ENCODE results near the gene CTU2. TPM values are rescaled to one million over a fixed set of nuclear protein-coding genes. Genes with fewer than 3 reads are reported as not detected.

CTU2 gene
- total RNA-seq, 1 donor from 2014 or later, result 4.2 TPM

DNA sequence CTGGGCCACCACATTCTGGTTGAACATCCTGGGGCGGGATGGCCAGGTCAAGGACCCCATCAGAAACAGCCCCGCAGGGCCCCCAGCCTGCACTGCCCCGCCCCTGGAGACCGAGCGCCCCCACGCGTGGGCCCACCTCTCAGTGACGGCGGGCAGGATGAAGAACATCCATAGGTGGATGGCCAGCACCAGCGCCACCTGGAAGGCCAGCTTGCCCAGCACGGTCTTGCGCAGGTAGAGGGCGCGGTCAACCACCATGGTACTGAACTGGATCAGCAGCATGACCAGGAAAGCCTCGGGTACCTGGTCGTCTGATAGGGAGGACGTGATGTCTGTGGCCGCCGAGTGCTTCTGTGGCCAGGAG is 13.6 kb downstream of the CTU2 start:
- Histone ChIP-seq H3K9me3 (no peaks in the 10 kb centered on the region), H3K4me1 (no peaks in the 10 kb centered on the region), H3K4me3 (no peak overlapping the region), H3K36me3 (peaks cover 79 to 99% of the 10 kb centered on the region in 2 donors), H3K27ac (no peak overlapping the region), H3K27me3 (no peaks in the 10 kb centered on the region)
- intact Hi-C loops (cut with DNase I), result no loop called here
- no peak for DNase-seq (ENCODE audit: low spot score in 2 of 2)
- TF ChIP-seq, protein P1, sequence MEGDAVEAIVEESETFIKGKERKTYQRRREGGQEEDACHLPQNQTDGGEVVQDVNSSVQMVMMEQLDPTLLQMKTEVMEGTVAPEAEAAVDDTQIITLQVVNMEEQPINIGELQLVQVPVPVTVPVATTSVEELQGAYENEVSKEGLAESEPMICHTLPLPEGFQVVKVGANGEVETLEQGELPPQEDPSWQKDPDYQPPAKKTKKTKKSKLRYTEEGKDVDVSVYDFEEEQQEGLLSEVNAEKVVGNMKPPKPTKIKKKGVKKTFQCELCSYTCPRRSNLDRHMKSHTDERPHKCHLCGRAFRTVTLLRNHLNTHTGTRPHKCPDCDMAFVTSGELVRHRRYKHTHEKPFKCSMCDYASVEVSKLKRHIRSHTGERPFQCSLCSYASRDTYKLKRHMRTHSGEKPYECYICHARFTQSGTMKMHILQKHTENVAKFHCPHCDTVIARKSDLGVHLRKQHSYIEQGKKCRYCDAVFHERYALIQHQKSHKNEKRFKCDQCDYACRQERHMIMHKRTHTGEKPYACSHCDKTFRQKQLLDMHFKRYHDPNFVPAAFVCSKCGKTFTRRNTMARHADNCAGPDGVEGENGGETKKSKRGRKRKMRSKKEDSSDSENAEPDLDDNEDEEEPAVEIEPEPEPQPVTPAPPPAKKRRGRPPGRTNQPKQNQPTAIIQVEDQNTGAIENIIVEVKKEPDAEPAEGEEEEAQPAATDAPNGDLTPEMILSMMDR (IDR thresholded peaks at IDR 0.05), result no peak

DNA sequence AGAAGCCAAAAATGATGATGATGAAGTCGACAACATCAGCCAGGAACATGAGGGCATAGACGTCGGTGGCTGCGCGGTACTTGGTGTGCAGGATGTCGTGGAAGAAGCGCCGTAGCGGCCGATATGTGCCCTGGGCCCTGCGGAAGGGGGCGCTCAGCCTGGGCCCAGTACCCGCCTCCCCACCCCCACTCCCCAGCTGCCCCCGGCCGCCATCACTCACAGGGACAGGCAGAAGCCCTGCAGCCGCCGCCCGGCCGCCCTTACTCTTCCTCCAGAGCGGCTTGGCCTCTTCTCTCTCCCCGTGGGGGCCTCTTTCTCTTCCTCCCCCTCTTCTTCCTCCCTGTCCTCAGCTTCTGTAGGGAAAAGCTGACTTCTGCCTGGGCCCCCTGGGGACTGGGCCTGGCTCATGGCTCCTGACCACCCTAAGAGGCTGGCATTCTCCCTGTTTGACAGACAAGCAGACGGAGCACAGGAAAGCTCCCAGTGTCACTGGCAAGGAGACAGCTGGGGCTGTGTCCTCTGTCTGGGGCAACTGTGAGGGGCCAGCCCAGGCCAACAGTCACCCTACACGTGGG is 14.2 kb downstream of the CTU2 start:
- Histone ChIP-seq H3K27me3 (no peaks in the 10 kb centered on the region), H3K9me3 (no peaks in the 10 kb centered on the region), H3K27ac (no peak overlapping the region), H3K4me1 (no peaks in the 10 kb centered on the region), H3K36me3 (peaks cover 79 to 99% of the 10 kb centered on the region in 2 donors), H3K4me3 (no peak overlapping the region)
- TF ChIP-seq, protein P1 (IDR thresholded peaks at IDR 0.05), result no peak
- DNase-seq (ENCODE audit: low spot score in 2 of 2), result no peak
- intact Hi-C loops (cut with DNase I), result no loop called here

DNA sequence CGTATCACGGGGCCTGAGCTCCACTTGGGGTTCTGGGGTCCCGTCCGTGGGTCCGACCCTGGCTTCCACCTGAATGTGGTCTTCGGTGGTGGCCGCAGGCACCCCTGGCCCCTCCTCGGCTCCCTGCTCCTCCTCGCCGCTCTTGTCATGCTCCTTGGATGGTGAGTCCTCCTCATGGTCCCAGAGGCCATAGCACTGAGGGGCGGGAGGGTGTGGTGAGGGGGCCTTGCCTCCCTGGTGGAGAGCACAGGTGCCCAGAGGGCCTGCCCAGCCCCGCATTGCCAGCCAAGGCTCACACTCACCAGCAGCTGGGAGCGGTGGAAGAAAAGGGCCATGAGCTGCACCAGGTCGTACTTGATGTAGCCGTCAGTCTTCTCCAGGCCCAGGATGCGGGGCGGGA is 14.9 kb downstream of the CTU2 start:
- no peaks in the 10 kb centered on the region for H3K9me3 ChIP-seq
- H3K4me3 ChIP-seq, result no peak overlapping the region
- no peaks in the 10 kb centered on the region for H3K27me3 ChIP-seq
- no peak overlapping the region for H3K27ac ChIP-seq
- peaks cover 79 to 99% of the 10 kb centered on the region in 2 donors for H3K36me3 ChIP-seq
- DNase-seq (ENCODE audit: low spot score in 2 of 2), result no peak
- H3K4me1 ChIP-seq, result no peaks in the 10 kb centered on the region
- TF ChIP-seq, protein P1 (IDR thresholded peaks at IDR 0.05), result no peak
- intact Hi-C loops (cut with DNase I), result no loop called here

DNA sequence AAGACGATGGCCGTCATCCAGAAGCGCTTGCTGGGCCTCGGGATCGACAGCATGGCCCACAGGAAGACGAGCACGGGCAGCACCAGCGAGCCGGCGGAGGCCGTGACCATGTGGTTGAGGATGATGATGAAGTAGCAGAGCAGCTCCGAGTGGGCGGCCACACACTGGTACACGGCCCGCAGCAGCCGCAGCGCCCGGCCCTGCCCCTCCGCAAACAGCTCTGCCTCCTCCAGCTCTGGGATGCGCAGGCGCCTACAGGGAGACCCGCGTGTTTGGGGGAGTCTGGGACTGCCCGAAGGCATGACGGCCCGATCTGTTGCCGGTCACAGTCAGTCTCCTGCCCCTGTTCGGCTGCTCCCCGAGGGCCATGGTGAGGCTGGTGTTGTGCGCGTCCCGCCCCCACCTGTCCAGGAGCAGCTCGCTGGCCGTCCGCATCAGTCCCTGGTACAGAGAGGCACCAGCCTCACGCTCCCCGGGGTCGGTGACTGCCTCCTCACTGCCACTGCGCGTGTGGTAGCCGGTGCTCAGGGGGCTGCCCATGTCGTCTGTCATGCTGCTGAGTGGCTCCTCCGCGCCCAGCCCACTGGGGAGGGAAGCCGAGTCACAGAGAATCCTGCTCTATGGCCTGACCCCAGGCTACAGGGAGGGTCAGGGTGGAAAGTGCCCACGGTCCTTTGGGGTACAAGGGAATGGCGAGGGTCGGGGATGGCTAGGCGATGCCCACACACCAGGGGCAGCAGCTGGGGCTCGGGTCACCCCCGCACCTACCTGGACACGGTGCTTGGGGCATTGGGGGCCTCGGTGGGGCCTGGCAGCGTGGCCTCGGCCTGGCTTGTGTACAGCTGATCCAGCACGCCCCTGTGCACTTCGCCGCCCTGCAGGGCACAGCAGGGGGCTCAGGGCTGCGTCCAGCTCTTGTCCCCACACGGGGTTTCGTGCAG is 15.8 kb downstream of the CTU2 start:
- no peak for DNase-seq (ENCODE audit: low spot score in 2 of 2)
- no peak overlapping the region for H3K27ac ChIP-seq
- no peaks in the 10 kb centered on the region for H3K4me1 ChIP-seq
- intact Hi-C loops (cut with DNase I), result no loop called here
- no peaks in the 10 kb centered on the region for H3K9me3 ChIP-seq
- H3K27me3 ChIP-seq, result no peaks in the 10 kb centered on the region
- no peak overlapping the region for H3K4me3 ChIP-seq
- TF ChIP-seq, protein P1 (IDR thresholded peaks at IDR 0.05), result no peak
- peaks cover 81 to 99% of the 10 kb centered on the region in 2 donors for H3K36me3 ChIP-seq

DNA sequence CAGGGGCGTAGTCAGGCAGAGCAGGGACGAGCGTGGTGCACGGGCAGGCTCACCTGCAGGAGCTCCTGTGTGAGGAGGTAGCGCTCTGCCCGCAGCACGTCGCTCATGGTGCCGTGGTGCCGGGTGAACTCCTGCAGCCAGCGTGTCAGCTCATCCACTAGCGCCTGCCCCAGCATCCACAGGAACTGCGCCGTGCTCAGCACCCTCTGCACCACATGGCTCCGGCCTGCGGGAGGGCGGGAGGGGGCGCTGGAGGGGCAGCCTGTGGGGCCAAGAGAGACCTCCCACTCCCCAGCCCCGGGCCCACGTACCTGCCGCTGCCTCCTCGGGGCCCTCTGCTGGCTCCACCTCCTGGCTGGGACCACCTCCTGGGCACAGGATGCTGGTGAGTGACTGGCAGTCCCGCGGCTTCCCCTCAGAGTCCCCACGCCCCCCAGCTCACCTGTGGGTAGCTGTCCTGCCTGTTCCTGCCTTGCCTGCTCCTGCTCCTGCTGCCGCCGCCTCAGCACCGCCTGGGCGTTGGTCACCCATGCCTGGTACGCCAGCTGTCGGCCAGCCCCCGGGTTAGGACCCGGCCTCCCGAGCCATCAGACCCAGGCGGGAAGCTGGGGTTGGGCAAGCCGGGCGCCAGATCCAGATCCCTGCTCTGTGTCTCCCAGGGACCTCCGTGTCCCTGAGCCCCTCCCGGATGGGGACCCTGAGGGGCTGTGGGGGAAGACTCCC is 16.6 kb downstream of the CTU2 start:
- Histone ChIP-seq H3K9me3 (no peaks in the 10 kb centered on the region), H3K27me3 (no peaks in the 10 kb centered on the region), H3K4me1 (no peaks in the 10 kb centered on the region), H3K27ac (no peak overlapping the region), H3K36me3 (peaks cover 89 to 95% of the 10 kb centered on the region in 2 donors), H3K4me3 (no peak overlapping the region)
- intact Hi-C loops (cut with DNase I), result no loop called here
- TF ChIP-seq, protein P1 (IDR thresholded peaks at IDR 0.05), result no peak
- no peak for DNase-seq (ENCODE audit: low spot score in 2 of 2)
